ENCODE measurements around the gene ZNF280C.
"Not testable (repeated sequence)": the region's sequence is repeated elsewhere in the genome, so short reads cannot be mapped to it uniquely, and the experiment has no call there.

The ZNF280C gene

GRCh38 chrX:130282151-130282550 is 13.5 kb upstream of the ZNF280C start:
- no peak overlapping the region for H2AK5ac ChIP-seq (ENCODE audit: low read length)
- H3K27me3 ChIP-seq (ENCODE audit: insufficient read depth, low read length): no peaks in the 10 kb centered on the region
- H2BK120ac ChIP-seq (ENCODE audit: insufficient read depth, low read length, poor library complexity): no peak overlapping the region
- H3K4me2 ChIP-seq (ENCODE audit: low read length): no peak overlapping the region
- no peak overlapping the region for H2BK5ac ChIP-seq (ENCODE audit: low read depth, low read length, poor library complexity)
- no peak for DNase-seq
- H3K36me3 ChIP-seq (ENCODE audit: control insufficient read depth in 1 of 2, insufficient read depth in 2 of 2, low read length in 2 of 2): no peaks in the 10 kb centered on the region
- H2BK12ac ChIP-seq (ENCODE audit: low read length): no peak overlapping the region
- H4K12ac ChIP-seq (ENCODE audit: low read depth, low read length): no peak overlapping the region
- WGBS (ENCODE audit: extremely low coverage, insufficient coverage, insufficient read length): no CpG with 5 or more reads among the region's 3 CpGs
- H4K91ac ChIP-seq (ENCODE audit: low read depth, low read length): no peak overlapping the region
- no peaks in the 10 kb centered on the region for H3K9me3 ChIP-seq (ENCODE audit: insufficient read depth, low read depth, low read length)
- no peaks in the 10 kb centered on the region for H3K79me2 ChIP-seq (ENCODE audit: control insufficient read depth, insufficient read depth, low read length, poor library complexity)
- no peaks in the 10 kb centered on the region for H3K4me1 ChIP-seq (ENCODE audit: control insufficient read depth in 1 of 2, insufficient read depth in 2 of 2, low read length in 2 of 2)
- no peak overlapping the region for H3K9ac ChIP-seq (ENCODE audit: low read length)
- H4K8ac ChIP-seq (ENCODE audit: low read depth, low read length): no peak overlapping the region
- H3K79me1 ChIP-seq (ENCODE audit: low read length): no peaks in the 10 kb centered on the region
- H3K4me3 ChIP-seq (ENCODE audit: low read depth, low read length): no peak overlapping the region
- no peak overlapping the region for H3K14ac ChIP-seq (ENCODE audit: low read length)
- no peak overlapping the region for H3K18ac ChIP-seq (ENCODE audit: low read length)
- H3K4ac ChIP-seq (ENCODE audit: low read depth, low read length): no peak overlapping the region
- no peak overlapping the region for H2AFZ ChIP-seq (ENCODE audit: insufficient read depth, low read length, poor library complexity)
- H3K23ac ChIP-seq (ENCODE audit: low read length): no peak overlapping the region
- no peak overlapping the region for H3K27ac ChIP-seq (ENCODE audit: low read depth, low read length)

GRCh38 chrX:130280901-130281300 is 12.2 kb upstream of the ZNF280C start:
- no peaks in the 10 kb centered on the region for H3K36me3 ChIP-seq (ENCODE audit: control insufficient read depth in 1 of 2, insufficient read depth in 2 of 2, low read length in 2 of 2)
- H2BK12ac ChIP-seq (ENCODE audit: low read length): no peak overlapping the region
- H3K4me1 ChIP-seq (ENCODE audit: control insufficient read depth in 1 of 2, insufficient read depth in 2 of 2, low read length in 2 of 2): no peaks in the 10 kb centered on the region
- H2BK5ac ChIP-seq (ENCODE audit: low read depth, low read length, poor library complexity): no peak overlapping the region
- H3K4me3 ChIP-seq (ENCODE audit: low read depth, low read length): no peak overlapping the region
- no peaks in the 10 kb centered on the region for H3K27me3 ChIP-seq (ENCODE audit: insufficient read depth, low read length)
- H4K8ac ChIP-seq (ENCODE audit: low read depth, low read length): no peak overlapping the region
- no CpG with 5 or more reads among the region's 3 CpGs for WGBS (ENCODE audit: extremely low coverage, insufficient coverage, insufficient read length)
- no peak overlapping the region for H3K9ac ChIP-seq (ENCODE audit: low read length)
- no peaks in the 10 kb centered on the region for H3K79me2 ChIP-seq (ENCODE audit: control insufficient read depth, insufficient read depth, low read length, poor library complexity)
- no peak overlapping the region for H4K91ac ChIP-seq (ENCODE audit: low read depth, low read length)
- H3K14ac ChIP-seq (ENCODE audit: low read length): no peak overlapping the region
- no peak overlapping the region for H3K23ac ChIP-seq (ENCODE audit: low read length)
- no peak overlapping the region for H3K27ac ChIP-seq (ENCODE audit: low read depth, low read length)
- no peak overlapping the region for H2BK120ac ChIP-seq (ENCODE audit: insufficient read depth, low read length, poor library complexity)
- H3K79me1 ChIP-seq (ENCODE audit: low read length): no peaks in the 10 kb centered on the region
- H2AK5ac ChIP-seq (ENCODE audit: low read length): no peak overlapping the region
- H3K4ac ChIP-seq (ENCODE audit: low read depth, low read length): no peak overlapping the region
- no peak for DNase-seq
- H3K9me3 ChIP-seq (ENCODE audit: insufficient read depth, low read depth, low read length): no peaks in the 10 kb centered on the region
- H2AFZ ChIP-seq (ENCODE audit: insufficient read depth, low read length, poor library complexity): no peak overlapping the region
- H4K12ac ChIP-seq (ENCODE audit: low read depth, low read length): no peak overlapping the region
- H3K4me2 ChIP-seq (ENCODE audit: low read length): no peak overlapping the region
- no peak overlapping the region for H3K18ac ChIP-seq (ENCODE audit: low read length)

GRCh38 chrX:130272253-130272652 is 3.6 kb upstream of the ZNF280C start:
- H3K4me1 ChIP-seq (ENCODE audit: control insufficient read depth in 1 of 2, insufficient read depth in 2 of 2, low read length in 2 of 2); H3K4me3 ChIP-seq (ENCODE audit: low read depth, low read length); H3K18ac ChIP-seq (ENCODE audit: low read length); H4K12ac ChIP-seq (ENCODE audit: low read depth, low read length); H2BK12ac ChIP-seq (ENCODE audit: low read length); H2BK5ac ChIP-seq (ENCODE audit: low read depth, low read length, poor library complexity); H3K79me2 ChIP-seq (ENCODE audit: control insufficient read depth, insufficient read depth, low read length, poor library complexity); H2BK120ac ChIP-seq (ENCODE audit: insufficient read depth, low read length, poor library complexity); H3K79me1 ChIP-seq (ENCODE audit: low read length); H4K8ac ChIP-seq (ENCODE audit: low read depth, low read length); H4K91ac ChIP-seq (ENCODE audit: low read depth, low read length); H2AK5ac ChIP-seq (ENCODE audit: low read length); H3K9me3 ChIP-seq (ENCODE audit: insufficient read depth, low read depth, low read length); H3K4ac ChIP-seq (ENCODE audit: low read depth, low read length); DNase-seq; H3K36me3 ChIP-seq (ENCODE audit: control insufficient read depth in 1 of 2, insufficient read depth in 2 of 2, low read length in 2 of 2); H2AFZ ChIP-seq (ENCODE audit: insufficient read depth, low read length, poor library complexity); H3K9ac ChIP-seq (ENCODE audit: low read length); H3K27ac ChIP-seq (ENCODE audit: low read depth, low read length); H3K23ac ChIP-seq (ENCODE audit: low read length); H3K27me3 ChIP-seq (ENCODE audit: insufficient read depth, low read length); H3K4me2 ChIP-seq (ENCODE audit: low read length); H3K14ac ChIP-seq (ENCODE audit: low read length): not testable (repeated sequence)
- no CpG with 5 or more reads among the region's 2 CpGs for WGBS (ENCODE audit: extremely low coverage, insufficient coverage, insufficient read length)

GRCh38 chrX:130269391-130269790 is 692 bp upstream of the ZNF280C start:
- DNase-seq; H3K27me3 ChIP-seq (ENCODE audit: insufficient read depth, low read length); H3K4me1 ChIP-seq (ENCODE audit: control insufficient read depth in 1 of 2, insufficient read depth in 2 of 2, low read length in 2 of 2); H3K36me3 ChIP-seq (ENCODE audit: control insufficient read depth in 1 of 2, insufficient read depth in 2 of 2, low read length in 2 of 2); H3K9me3 ChIP-seq (ENCODE audit: insufficient read depth, low read depth, low read length); H2BK120ac ChIP-seq (ENCODE audit: insufficient read depth, low read length, poor library complexity); H4K12ac ChIP-seq (ENCODE audit: low read depth, low read length); H3K4me2 ChIP-seq (ENCODE audit: low read length); H4K91ac ChIP-seq (ENCODE audit: low read depth, low read length); H3K23ac ChIP-seq (ENCODE audit: low read length); H3K18ac ChIP-seq (ENCODE audit: low read length); H4K8ac ChIP-seq (ENCODE audit: low read depth, low read length); H3K4ac ChIP-seq (ENCODE audit: low read depth, low read length); H2AFZ ChIP-seq (ENCODE audit: insufficient read depth, low read length, poor library complexity); H3K4me3 ChIP-seq (ENCODE audit: low read depth, low read length); H3K79me1 ChIP-seq (ENCODE audit: low read length); H3K9ac ChIP-seq (ENCODE audit: low read length); H2BK5ac ChIP-seq (ENCODE audit: low read depth, low read length, poor library complexity); H2BK12ac ChIP-seq (ENCODE audit: low read length); H2AK5ac ChIP-seq (ENCODE audit: low read length); H3K79me2 ChIP-seq (ENCODE audit: control insufficient read depth, insufficient read depth, low read length, poor library complexity); H3K27ac ChIP-seq (ENCODE audit: low read depth, low read length); H3K14ac ChIP-seq (ENCODE audit: low read length): not testable (repeated sequence)
- no CpG with 5 or more reads among the region's 12 CpGs for WGBS (ENCODE audit: extremely low coverage, insufficient coverage, insufficient read length)

All from trophoblast cell (in vitro differentiated cells and primary cell).